Measurements from ENCODE around the gene CISD1. TPM values are rescaled to one million over a fixed set of nuclear protein-coding genes. Genes with fewer than 3 reads are reported as not detected.
"Not testable (repeated sequence)": the region's sequence is repeated elsewhere in the genome, so short reads cannot be mapped to it uniquely, and the experiment has no call there.

The CISD1 gene
- polyA plus RNA-seq, 1 donor from 2014 or later = 86.3 TPM

DNA sequence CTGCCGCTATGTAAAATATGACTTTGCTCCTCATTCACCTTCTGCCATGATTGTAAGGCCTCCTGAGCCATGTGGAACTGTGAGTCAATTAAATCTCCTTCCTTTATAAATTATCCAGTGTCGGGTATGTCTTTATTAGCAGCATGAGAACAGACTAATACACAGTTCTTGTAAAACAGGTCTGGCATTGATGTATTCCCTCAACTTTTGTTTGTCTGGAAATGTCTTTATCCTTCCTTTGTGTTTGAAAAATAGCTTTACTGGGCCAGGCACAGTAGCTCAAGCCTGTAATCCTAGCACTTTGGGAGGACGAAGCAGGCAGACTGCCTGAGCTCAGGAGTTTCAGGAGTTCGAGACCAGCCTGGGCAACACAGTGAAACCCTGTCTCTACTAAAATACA is 15.8 kb upstream of the CISD1 start:
- no peaks in the 10 kb centered on the region for H3K27me3 ChIP-seq (ENCODE audit: insufficient read depth, low read depth, low read length)

DNA sequence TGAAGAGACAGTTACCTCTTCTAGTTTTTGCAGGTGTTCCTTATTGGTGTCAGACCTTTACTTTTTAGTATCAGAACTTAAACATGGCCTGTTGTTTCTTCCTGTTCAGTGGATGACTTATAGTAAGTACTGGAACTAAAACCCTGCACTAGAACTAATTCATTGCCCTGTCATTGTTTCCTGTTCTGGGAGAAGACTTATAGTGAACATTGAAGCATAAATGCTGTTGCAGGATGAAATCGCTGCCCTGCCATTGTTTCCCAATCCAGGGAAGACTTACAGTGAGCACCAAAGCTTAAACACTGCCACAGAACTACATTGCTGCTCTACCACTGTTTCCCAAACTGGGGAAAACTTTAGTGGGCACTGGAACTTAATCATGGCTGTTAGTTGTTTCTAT is 14.3 kb upstream of the CISD1 start:
- Histone ChIP-seq H3K36me3 (ENCODE audit: insufficient read depth, low read length) (no peaks in the 10 kb centered on the region), H2AFZ (ENCODE audit: low read depth, low read length) (no peak overlapping the region), H3F3A (ENCODE audit: insufficient read depth, low read length, poor library complexity, severe bottlenecking) (no peaks in the 10 kb centered on the region), H3K27ac (ENCODE audit: low read length) (no peak overlapping the region), H3K4me3 (ENCODE audit: low read length) (no peak overlapping the region), H3K79me2 (replicated peaks; ENCODE audit: insufficient read depth, low read length) (peaks cover 16% of the 10 kb centered on the region), H3K9ac (ENCODE audit: low read length) (no peak overlapping the region), H3K9me3 (ENCODE audit: low read length) (no peaks in the 10 kb centered on the region), H3K27me3 (ENCODE audit: insufficient read depth, low read depth, low read length) (no peaks in the 10 kb centered on the region), H4K20me1 (ENCODE audit: insufficient read depth) (no peaks in the 10 kb centered on the region), H3K9me2 (ENCODE audit: insufficient read depth, low read length) (no peaks in the 10 kb centered on the region), H3K4me2 (ENCODE audit: low read length) (no peak overlapping the region)
- TF ChIP-seq EZH2 (IDR thresholded peaks at IDR 0.05; ENCODE audit: borderline replicate concordance, insufficient read depth, low read length, poor library complexity, severe bottlenecking) (no peak), MXI1 (conservative IDR thresholded peaks at IDR 0.05; ENCODE audit: poor library complexity, severe bottlenecking) (no peak), EP300 (conservative IDR thresholded peaks at IDR 0.05; ENCODE audit: poor library complexity, severe bottlenecking) (no peak), RAD21 (conservative IDR thresholded peaks at IDR 0.05) (no peak), SMC3 (conservative IDR thresholded peaks at IDR 0.05; ENCODE audit: poor library complexity) (no peak), TAF1 (IDR thresholded peaks at IDR 0.05; ENCODE audit: low read depth) (no peak), POLR2AphosphoS5 (IDR thresholded peaks at IDR 0.05) (no peak)
- TF ChIP-seq, protein P1, sequence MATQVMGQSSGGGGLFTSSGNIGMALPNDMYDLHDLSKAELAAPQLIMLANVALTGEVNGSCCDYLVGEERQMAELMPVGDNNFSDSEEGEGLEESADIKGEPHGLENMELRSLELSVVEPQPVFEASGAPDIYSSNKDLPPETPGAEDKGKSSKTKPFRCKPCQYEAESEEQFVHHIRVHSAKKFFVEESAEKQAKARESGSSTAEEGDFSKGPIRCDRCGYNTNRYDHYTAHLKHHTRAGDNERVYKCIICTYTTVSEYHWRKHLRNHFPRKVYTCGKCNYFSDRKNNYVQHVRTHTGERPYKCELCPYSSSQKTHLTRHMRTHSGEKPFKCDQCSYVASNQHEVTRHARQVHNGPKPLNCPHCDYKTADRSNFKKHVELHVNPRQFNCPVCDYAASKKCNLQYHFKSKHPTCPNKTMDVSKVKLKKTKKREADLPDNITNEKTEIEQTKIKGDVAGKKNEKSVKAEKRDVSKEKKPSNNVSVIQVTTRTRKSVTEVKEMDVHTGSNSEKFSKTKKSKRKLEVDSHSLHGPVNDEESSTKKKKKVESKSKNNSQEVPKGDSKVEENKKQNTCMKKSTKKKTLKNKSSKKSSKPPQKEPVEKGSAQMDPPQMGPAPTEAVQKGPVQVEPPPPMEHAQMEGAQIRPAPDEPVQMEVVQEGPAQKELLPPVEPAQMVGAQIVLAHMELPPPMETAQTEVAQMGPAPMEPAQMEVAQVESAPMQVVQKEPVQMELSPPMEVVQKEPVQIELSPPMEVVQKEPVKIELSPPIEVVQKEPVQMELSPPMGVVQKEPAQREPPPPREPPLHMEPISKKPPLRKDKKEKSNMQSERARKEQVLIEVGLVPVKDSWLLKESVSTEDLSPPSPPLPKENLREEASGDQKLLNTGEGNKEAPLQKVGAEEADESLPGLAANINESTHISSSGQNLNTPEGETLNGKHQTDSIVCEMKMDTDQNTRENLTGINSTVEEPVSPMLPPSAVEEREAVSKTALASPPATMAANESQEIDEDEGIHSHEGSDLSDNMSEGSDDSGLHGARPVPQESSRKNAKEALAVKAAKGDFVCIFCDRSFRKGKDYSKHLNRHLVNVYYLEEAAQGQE (IDR thresholded peaks at IDR 0.05; ENCODE audit: borderline replicate concordance) = no peak
- TF ChIP-seq, protein P2, sequence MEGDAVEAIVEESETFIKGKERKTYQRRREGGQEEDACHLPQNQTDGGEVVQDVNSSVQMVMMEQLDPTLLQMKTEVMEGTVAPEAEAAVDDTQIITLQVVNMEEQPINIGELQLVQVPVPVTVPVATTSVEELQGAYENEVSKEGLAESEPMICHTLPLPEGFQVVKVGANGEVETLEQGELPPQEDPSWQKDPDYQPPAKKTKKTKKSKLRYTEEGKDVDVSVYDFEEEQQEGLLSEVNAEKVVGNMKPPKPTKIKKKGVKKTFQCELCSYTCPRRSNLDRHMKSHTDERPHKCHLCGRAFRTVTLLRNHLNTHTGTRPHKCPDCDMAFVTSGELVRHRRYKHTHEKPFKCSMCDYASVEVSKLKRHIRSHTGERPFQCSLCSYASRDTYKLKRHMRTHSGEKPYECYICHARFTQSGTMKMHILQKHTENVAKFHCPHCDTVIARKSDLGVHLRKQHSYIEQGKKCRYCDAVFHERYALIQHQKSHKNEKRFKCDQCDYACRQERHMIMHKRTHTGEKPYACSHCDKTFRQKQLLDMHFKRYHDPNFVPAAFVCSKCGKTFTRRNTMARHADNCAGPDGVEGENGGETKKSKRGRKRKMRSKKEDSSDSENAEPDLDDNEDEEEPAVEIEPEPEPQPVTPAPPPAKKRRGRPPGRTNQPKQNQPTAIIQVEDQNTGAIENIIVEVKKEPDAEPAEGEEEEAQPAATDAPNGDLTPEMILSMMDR (IDR thresholded peaks at IDR 0.05; ENCODE audit: poor library complexity, severe bottlenecking) = no peak

More for the DNA sequence above, 15.8 kb upstream of the CISD1 start:
- H3F3A ChIP-seq (ENCODE audit: insufficient read depth, low read length, poor library complexity, severe bottlenecking) = no peaks in the 10 kb centered on the region
- no peak overlapping the region for H2AFZ ChIP-seq (ENCODE audit: low read depth, low read length)
- no peak overlapping the region for H3K27ac ChIP-seq (ENCODE audit: low read length)
- H3K4me2 ChIP-seq (ENCODE audit: low read length) = no peak overlapping the region
- H3K9me3 ChIP-seq (ENCODE audit: low read length) = no peaks in the 10 kb centered on the region
- no peak overlapping the region for H3K9ac ChIP-seq (ENCODE audit: low read length)
- no peak overlapping the region for H3K4me3 ChIP-seq (ENCODE audit: low read length)
- H3K9me2 ChIP-seq (ENCODE audit: insufficient read depth, low read length) = no peaks in the 10 kb centered on the region
- H4K20me1 ChIP-seq (ENCODE audit: insufficient read depth) = no peaks in the 10 kb centered on the region
- TF ChIP-seq EZH2 (IDR thresholded peaks at IDR 0.05; ENCODE audit: borderline replicate concordance, insufficient read depth, low read length, poor library complexity, severe bottlenecking) (no peak), RAD21 (conservative IDR thresholded peaks at IDR 0.05) (no peak), SMC3 (conservative IDR thresholded peaks at IDR 0.05; ENCODE audit: poor library complexity) (no peak), POLR2AphosphoS5 (IDR thresholded peaks at IDR 0.05) (no peak), TAF1 (IDR thresholded peaks at IDR 0.05; ENCODE audit: low read depth) (no peak), EP300 (conservative IDR thresholded peaks at IDR 0.05; ENCODE audit: poor library complexity, severe bottlenecking) (no peak), MXI1 (conservative IDR thresholded peaks at IDR 0.05; ENCODE audit: poor library complexity, severe bottlenecking) (no peak)
- TF ChIP-seq, protein P2 (IDR thresholded peaks at IDR 0.05; ENCODE audit: poor library complexity, severe bottlenecking) = no peak
- TF ChIP-seq, protein P1 (IDR thresholded peaks at IDR 0.05; ENCODE audit: borderline replicate concordance) = no peak
- no peaks in the 10 kb centered on the region for H3K36me3 ChIP-seq (ENCODE audit: insufficient read depth, low read length)
- peaks cover 4% of the 10 kb centered on the region for H3K79me2 ChIP-seq (replicated peaks; ENCODE audit: insufficient read depth, low read length)

DNA sequence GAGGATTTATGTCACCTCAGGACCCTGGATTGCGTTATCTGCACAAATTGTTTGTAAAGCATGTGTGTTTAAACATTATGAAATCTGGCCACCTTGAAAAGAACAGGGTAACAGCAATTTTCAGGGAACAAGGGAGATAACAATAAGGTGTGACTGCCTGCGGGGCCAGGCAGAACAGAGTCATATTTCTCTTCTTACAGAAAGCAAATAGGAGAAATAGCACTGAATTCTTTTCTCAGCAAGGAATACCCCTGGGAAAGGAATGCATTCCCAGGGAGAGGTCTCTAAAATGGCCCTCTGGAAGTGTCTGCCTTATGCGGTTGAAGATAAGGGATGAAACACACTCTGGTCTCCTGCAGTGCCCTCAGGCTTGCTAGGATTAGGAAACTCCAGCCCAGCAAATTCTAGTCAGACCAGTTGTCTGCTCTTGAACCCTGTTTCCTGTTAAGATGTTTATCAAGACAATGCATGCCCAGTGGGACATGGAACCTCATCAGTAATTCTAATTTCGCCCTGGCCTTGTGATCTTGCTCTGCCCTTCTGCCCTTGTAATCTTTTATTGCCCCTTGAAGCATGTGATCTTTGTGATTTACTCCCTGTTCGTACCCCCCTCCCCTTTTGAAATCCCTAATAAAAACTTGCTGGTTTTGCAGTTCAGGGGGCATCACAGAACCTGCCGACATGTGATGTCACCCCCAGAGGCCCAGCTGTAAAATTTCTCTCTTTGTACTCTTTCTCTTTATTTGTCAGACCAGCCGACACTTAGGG is 12.8 kb upstream of the CISD1 start:
- H3K4me2 ChIP-seq (ENCODE audit: low read length) = not testable (repeated sequence)

More for the DNA sequence above, 12.8 kb upstream of the CISD1 start:
- peaks cover 16% of the 10 kb centered on the region for H3K79me2 ChIP-seq (replicated peaks; ENCODE audit: insufficient read depth, low read length)
- not testable (repeated sequence) for H3K9me2 ChIP-seq (ENCODE audit: insufficient read depth, low read length); H3K27me3 ChIP-seq (ENCODE audit: insufficient read depth, low read depth, low read length); H2AFZ ChIP-seq (ENCODE audit: low read depth, low read length); H3K27ac ChIP-seq (ENCODE audit: low read length); H4K20me1 ChIP-seq (ENCODE audit: insufficient read depth); H3K36me3 ChIP-seq (ENCODE audit: insufficient read depth, low read length); H3F3A ChIP-seq (ENCODE audit: insufficient read depth, low read length, poor library complexity, severe bottlenecking); H3K9ac ChIP-seq (ENCODE audit: low read length); H3K4me3 ChIP-seq (ENCODE audit: low read length); H3K9me3 ChIP-seq (ENCODE audit: low read length)

Measured in neural cell (in vitro differentiated cells).